NCI-H1417 (cell line): ENCODE data around the gene HYDIN.
A peak's percentile ranks its signal among the peaks of the same experiment; 100 is the strongest.
"Not testable (repeated sequence)": the region's sequence is repeated elsewhere in the genome, so short reads cannot be mapped to it uniquely, and the experiment has no call there.

Experiments used
- DNase-seq, 3 experiments: peaks; one replicate each; lab custom pipeline; 2025; lab: John Stamatoyannopoulos, UW

HYDIN gene

DNA sequence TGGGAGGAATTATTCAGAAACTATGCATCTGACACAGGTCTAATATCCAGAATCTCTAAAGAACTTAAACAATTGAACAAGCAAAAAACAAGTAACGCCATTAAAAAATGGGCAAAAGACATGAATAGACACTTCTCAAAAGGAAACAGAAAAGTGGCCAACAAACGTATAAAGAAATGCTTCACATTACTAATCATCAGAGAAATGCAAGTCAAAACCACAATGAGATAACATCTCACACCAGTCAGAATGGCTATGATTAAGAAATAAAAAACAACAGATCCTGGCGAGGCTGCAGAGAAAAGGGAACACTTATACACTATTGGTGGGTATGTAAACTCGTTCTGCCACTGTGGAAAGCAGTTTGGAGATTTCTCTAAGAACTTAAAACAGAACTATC is 379.2 kb downstream of the HYDIN start:
- not testable (repeated sequence) for DNase-seq

DNA sequence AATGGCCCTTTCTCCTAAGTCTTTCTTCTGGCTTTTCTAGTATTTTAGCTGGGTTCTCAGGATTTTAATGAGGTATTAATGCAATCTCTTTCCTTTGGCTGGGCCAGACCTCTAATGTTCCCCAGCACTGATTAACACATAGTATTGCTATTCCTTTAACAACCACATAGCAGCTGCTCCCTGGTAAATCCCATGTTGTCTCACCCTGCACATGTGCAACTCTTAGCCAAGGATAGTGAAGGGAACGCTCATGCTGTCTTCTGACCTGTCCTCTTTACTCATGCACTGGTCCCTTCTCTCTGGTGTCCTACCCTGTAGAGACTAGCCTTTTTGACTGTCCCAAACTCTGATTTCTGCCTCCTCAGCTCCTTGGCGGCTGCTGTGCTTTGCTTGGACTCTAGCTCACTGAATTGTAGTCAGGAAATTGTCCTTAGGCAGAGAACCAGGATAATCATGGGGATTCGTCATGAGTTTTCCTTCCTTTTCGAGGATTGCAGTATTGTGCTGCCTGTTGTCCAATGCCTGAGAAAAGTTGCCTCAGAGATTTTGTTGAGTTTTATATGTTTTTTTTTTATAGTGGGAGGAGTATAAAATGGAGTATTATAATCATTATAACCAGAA is 406.9 kb downstream of the HYDIN start:
- not testable (repeated sequence) for DNase-seq

DNA sequence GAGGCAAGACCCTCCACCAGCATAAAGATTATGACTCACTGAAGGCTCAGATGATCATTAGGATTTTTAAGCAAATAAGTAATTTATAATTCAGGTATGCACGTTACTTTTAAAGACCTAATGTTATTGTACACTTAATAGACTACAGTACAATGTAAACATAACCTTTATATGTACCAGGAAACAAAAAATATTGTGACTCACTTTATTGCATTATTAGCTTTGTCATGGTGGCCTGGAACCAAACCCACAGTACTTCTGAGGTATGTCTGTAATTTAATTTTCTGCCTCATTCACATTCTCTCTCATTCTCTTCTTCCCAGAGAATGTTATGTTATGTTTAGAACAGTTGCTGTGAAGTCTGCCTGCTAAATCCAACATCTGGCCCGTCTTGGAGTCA is 407.8 kb downstream of the HYDIN start:
- not testable (repeated sequence) for DNase-seq

DNA sequence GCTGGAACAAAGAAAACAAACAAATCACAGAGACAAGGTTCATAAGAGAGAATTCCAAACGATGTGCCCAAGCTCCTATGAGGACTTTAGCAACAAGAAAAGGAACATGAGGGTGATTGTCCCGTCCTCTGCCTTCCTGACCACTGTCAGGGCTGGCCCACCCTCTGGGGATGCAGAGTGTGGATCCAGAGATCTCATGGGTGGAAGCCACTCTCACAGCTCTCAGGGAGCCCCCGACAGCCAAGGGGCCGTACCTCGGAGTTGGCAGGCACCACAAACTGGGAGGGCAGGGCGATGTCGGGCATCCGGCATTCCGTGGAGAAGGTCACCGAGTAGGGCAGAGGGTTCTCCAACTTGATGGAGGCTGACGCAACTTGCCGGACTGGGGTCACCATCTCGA is 412.4 kb downstream of the HYDIN start:
- DNase-seq, result not testable (repeated sequence)

DNA sequence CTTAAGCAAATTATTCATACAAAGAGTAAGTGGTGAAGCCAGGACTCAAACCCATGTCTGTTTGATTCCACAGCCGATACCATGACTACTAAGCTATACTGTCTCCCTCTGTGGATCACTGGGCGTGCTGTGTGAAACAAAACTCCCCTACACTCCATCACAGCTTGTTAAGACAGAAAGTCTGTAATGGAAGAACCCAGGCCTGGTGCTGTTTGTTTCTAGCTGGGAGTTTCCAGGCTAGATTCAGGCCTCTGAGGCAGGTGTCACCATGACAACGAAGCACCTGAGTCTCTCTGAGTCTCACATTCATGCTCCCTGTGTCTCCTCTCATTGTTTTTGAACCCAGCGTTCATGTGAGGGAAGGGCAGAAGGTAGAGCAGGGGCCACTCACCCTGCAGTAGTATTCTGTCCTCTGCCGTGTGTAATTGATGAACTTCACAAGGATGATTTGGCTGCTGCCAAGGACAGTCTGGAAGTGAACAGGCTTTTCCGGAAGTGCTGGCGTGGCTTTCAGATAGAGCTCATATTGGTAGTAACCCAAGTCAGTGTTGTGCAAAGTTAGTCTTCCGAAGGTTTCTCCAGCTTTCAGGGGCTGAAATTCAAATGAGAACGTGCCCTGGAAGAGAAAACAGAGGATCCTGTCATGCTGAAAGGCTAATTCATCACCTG is 421.0 kb downstream of the HYDIN start:
- peak in 2 of 3 experiments; percentile 56 to 81 for DNase-seq

DNA sequence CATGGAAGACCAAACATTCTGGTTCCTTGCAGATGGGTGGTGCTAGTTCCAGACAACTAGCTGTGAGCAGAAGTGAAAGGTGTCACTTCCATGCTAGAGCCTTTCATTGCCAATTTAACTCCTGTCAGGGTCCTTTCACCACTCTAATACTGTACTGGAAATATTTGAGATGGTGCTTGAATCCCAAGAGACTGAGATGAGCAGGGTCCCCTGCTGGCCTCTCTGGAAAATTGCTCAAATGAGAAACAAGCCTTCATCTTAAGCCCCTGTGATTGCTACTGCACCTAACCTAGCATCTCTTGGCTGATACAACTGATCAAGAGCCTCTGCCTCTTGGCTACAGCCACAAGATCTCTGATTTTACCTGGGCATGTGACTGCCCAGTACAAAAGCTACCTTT is 422.2 kb downstream of the HYDIN start:
- DNase-seq, result no peak

DNA sequence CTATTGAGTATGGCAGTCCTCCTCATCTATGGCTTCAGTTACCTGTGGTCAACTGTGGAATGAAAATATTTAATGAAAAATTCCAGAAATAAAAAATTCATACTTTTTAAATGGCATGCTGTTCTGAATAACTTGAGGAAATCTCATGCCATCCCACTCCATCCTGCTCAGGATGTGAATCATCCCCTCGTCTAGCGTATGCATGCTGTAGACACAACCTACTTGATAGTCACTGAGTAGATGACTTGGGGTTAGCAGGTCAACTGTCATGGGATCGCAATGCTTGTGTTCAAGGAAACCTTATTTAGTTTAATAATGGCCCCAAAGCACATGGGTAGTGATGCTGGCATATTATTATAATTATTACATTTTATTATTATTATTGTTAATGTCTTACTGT is 424.7 kb downstream of the HYDIN start:
- DNase-seq, result no peak

DNA sequence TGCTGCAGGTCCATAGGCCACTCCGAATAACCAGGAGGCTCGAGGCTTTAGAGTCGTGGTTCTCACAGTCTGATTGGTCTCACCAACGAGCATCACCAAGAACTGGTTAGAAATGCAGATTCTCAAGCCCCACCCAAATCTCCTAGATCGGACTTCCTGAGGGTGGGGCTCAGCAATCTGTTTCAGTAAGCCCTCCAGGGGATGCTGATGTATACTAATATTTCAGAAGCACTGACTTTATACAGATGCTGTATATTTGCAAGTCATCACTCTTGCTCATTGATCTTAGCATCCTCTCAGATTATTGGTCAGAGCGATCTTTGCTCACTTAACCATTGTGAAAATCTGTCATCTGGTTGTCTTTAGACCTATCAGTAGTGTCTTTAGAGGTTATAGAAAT is 425.1 kb downstream of the HYDIN start:
- DNase-seq, result no peak

DNA sequence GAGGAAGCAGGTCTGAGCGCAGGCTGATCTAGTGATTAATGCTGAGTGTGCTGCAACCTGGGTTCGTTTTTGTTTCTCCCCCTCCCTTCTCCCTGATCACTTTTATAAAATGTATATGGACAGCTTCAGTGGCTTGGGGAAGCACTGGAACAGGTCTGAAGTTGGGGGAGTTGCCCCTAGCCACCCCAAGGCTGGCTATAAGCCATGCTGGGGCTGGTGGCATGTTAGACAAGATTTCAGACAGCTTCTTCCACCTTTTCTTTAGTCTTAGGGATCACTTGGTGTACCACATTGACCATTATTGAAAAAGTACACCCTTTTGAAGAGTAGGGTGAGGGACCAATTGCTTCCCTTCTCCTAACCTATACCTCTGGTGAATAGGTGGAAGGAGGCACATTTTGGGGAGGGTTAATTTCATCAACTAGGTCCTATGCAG is 425.8 kb downstream of the HYDIN start:
- no peak for DNase-seq

DNA sequence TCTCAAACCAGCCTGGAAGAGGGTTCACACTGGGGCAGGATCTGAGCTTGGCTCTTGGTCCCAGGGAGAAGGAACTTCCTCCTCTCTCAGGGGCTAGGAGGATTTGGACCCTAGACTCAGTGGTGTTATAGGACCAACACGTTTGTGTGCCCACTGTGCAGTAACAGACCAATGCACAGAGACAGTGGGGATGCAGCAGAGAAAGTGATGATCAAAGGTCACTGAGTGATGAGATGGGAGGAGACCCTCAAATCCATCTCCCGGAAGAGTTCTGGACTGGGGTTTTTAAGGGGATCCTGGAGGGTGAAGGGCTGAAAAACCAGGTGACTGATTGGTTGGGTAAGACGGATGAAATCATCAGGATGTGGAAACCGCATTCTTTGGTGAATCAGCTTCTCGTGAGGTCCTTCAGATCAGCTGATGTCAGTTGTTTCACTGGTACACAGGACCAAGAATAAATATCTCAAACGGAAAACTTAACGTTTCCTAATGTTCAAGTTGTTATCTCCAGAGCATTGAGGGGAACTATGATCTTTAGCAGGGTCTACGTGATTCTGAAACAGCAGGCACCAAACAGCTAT is 426.3 kb downstream of the HYDIN start:
- no peak for DNase-seq

DNA sequence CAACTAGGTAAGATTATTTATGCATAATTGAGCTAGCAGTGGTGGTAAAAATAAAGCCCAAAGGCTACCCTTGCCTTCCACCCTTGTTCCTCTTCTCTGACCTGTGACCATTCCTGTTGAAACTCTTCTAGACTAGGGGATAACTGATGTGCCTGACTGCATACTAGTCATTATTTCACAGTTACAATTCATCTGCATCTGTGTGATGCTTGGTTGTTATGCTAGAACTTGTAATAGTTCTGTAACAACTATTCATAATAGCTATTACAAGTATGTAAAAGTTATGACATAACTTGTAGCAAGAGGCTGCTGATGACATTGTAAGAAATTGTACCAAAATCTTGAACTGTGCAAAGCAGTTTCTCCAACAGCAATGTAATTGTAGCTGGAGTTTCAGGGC is 427.2 kb downstream of the HYDIN start:
- DNase-seq, result no peak

DNA sequence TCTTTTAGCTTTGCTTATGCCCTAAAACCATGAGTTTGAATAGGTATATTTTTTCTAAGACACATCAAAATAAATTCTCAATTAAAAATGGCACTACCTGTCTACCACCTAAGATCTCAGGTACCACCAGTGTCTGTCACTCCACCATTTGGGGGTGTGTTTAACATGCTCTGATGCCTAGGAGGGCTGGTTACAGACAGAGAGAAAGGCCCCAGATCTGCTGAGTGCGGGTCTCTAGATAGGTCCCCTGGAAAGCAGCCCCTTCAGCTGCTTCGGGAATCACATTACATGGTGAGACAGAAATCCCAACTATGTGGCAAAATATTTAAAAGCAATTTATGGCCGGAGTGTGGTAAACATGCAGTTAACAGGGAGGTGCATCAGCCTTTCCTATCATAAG is 428.9 kb downstream of the HYDIN start:
- no peak for DNase-seq

DNA sequence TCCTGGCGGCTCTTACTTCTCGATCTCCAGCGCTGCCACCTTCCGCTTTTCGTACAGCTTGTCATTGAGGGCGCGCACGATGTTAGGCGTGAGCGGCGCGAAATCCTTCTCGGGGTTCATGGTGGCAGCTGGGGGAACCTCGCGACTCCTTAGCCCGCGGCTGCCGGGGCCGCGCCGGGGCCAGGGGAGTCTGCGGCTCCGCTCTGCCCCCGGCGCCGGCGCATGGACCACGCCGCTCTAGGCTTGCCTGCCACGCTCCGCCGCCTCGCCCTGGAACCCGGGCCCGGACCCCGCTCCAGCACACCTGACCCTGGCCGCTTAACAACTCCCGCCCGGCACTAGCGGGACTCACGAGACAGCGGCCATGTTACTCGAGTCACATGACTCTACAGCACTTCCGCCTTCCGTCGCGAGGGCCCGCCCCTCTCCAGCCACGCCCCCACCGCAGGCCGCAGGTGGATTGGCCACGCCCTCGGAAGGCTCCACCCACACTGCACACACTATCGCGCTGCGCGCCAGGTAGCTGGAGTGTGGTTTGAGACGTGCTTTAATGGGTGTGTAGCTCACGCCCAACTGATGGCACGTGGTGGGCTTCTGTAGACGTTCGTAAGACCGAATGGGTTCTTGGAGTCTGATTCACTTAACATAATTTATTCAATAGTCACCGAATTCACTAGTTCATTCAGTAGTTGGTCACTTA is 429.6 kb downstream of the HYDIN start, which contains the start of gene VAC14:
VAC14 (minus strand) TSS at position 378 of the 700 bp plus-strand sequence; CDS start at position 120, 258 bp downstream.
- peak; percentile 85 to 95 (median 91) for DNase-seq

DNA sequence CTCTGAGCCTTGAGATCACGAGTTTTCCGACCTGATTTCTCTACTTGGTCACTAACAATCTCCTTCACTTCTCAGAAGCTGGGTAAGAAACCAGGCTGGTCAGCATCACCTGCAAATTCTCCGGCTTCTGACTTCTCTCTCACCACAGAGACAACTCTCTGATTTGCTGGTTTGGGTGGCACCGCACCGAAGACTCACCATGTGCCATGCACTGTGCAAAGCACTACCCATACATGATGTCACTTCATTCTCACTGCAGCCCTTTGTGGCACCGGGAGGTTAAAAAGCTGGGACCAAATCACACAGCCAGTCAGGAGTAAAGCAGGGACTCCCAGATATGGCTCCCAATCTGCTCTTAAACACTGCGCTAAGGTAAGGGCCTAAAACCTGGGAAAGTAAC is 430.2 kb downstream of the HYDIN start:
- no peak for DNase-seq

DNA sequence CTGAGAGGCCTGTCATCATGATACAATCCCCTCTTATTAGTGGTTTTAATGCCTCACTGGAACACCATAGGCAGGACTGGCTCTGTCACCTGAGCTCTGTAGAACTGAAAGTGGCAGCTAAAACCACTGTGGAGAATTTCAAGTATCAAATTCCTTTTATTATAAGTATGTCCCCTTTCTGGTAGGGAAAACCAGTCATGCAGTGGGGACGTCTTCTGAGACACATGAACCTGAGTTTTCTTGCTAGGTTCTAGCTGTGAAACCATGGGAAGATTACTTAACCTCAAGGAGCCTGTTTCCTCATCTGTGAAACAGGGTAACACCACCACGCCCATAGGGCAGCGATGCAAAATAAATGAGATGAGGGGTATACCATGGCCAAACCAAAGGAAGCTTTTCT is 434.2 kb downstream of the HYDIN start:
- no peak for DNase-seq

DNA sequence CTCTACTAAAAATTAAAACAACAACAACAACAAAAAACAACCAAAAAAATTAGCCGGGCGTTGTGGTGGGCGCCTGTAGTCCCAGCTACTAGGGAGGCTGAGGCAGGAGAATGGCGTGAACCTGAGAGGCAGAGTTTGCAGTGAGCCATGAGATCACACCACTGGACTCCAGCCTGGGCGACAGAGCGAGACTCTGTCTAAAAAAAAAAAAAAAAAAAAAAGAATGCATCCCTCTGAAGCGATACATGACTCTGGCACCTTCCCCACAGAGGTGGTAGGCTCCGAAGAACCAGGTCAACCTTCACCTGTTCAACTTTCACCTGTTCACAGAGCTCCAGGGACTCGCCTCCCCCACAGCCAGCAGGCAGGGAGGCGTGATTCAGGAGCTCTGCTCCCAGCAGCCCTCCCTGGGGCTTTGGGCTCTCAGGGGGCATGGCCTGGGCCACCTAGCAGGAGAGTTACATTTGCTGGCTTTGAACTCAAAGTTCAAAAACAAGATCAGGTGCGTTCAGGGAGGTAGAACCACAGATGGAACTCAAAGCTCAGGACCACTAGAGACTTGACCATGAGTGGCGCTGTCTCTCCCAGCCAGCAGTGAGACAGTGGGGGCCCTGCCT is 435.1 kb downstream of the HYDIN start:
- DNase-seq, result no peak

DNA sequence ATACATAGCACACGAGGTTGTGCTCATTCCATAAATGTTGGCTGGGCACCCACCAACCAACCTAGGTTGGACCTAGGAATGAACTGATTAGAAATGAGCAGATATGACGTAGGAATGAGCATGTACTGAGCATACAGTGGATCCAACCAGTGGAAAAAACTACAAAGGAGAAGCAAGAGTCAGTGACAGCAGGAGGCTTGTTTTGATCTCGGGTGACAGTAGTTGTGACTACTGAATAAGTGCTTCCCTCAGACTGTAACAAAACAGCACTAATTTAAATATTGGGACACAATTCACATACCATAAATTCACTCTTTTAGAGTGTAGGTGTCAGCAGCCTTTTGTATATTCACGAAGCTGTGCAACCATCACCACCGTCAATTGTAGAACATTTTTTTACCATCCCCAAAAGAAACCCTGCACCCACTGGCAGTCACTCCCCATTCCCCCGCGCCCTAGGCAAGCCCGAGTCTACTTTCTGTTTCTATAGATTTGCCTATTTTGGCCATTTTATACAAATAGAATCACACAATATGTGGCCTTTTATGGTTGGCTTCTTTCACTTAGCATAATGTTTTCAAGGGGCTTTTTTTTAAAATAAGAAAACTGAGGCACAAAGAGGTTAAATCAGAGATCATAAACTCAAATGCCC is 436.5 kb downstream of the HYDIN start:
- no peak for DNase-seq

DNA sequence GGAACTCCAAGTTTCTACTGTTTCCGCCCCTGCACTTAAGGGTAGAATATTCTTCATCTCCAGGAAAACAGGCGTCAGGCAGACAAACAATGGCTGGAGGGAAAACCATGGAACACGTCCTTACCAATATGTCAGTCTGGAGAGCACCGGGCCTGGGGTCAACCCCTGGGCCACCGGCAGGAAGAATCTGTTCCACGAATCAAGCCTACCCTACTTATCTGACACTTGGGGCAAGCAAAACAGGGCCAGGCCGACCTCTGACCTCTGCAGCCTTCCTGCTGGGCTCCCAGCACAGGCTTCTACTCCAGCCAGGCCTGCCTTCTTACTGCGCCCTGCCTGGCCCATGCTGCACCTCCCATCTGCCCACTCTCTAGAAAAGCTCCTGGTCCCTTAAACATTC is 439.7 kb downstream of the HYDIN start:
- no peak for DNase-seq

DNA sequence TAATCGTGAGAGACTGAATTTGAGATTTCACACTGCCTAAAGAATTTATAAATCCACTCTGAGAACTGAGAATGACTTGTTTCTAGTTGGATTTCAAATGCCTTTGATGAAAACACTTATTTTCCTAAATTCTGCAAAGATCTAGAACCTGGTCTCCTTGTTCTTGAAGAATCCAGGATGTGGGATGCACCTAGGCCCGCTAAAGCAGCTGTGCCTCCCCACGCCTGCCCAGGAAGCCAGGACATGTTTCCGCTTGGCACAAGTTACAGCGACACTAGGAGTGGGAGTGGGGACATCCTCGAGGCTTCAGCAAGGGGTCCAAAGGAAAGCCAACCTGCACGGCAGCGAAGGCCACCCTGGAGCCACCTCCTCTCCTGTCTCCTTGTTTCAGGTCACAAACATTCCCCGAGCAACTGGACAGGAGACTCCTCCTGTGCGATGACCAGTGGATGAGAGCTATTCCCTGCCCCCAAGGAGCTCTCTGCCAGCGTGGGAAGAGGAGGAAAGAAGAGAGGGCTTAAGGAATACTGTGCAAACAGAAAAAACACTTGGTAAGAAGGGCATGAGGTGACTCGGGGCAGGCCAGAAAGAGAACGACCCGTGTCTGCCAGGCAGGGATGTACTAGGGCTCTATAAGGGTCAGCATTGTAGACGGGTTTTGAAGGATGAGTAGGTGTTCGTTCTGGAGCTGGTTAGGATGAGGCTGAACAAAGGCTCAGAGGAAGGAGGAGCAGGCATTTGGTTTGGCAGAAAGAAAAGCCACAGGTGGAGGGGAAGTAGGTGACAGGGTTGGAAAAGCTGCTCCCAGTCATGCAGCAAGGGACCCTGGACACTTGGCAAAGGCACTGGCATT is 440.7 kb downstream of the HYDIN start:
- no peak for DNase-seq

DNA sequence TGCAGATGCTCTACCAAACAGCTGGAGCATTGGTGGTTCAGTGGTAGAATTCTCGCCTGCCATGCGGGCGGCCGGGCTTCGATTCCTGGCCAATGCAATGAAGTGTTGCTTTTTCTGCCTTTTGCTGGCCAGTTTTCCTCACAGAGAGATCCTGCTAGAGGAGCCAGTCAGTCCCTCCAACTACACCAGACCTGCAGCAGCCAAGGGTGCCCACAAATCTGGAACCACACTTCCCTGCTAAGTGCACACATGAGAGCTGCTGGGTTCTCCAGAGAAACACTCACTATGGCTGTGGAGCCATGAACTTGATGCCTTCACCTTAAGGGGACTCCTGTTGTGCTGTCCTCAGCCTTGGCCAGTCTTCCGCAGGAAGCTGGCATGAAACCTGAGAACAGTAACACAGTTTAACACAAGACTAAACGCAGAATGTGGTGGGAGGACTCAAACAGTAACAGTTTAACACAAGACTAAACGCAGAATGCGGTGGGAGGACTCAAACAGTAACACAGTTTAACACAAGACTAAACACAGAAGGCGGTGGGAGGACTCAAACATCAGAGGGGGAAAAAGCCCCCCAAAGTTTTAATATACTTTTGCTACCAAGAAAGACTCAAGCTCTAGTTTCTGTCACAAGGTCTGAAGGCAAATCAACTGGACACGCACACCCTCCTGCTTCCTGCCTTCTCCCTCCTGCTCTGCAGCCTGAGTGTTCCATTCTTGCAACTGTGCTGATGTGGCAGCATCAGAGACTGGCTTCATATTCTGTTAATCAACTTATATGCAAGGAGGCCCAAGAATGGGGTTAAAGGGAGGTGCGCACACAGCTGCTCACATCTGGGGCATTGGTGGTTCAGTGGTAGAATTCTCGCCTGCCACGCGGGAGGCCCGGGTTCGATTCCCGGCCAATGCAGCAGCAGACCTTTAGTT is 441.6 kb downstream of the HYDIN start:
- no peak for DNase-seq
